GM18520 (cell line): ENCODE measurements around the gene EML6.
"Not testable (repeated sequence)": the region's sequence is repeated elsewhere in the genome, so short reads cannot be mapped to it uniquely, and the experiment has no call there.

ENCODE experiments used
- ATAC-seq: cut with Tn5 transposase; IDR thresholded peaks from one replicate; pipeline ENCODE4 v1.9.1; 2021; ENCODE audit not compliant: unreplicated experiment

EML6 gene

GRCh38 chr2:54723131-54723995 lies at the start of gene EML6:
EML6 (plus strand) TSS chr2:54723662; CDS start chr2:54725062, 1,400 bp downstream.
- ATAC-seq, result peak; percentile 98

- ATAC-seq, result no peak
Measured at GRCh38 chr2:54675281-54675680, 48.2 kb upstream of the EML6 start.

GRCh38 chr2:54675738-54676137 lies 47.7 kb upstream of the EML6 start:
- ATAC-seq, result no peak

GRCh38 chr2:54676656-54677055 lies 46.8 kb upstream of the EML6 start:
- no peak for ATAC-seq

GRCh38 chr2:54677476-54678265 lies 45.8 kb upstream of the EML6 start:
- ATAC-seq, result no peak

- ATAC-seq, result no peak
Measured at GRCh38 chr2:54678719-54679118, 44.7 kb upstream of the EML6 start.

- peak; percentile 70 for ATAC-seq
Measured at GRCh38 chr2:54680397-54681041, 42.9 kb upstream of the EML6 start.

GRCh38 chr2:54681416-54681815 lies 42.0 kb upstream of the EML6 start:
- no peak for ATAC-seq

GRCh38 chr2:54683596-54683995 lies 39.9 kb upstream of the EML6 start:
- ATAC-seq, result no peak

- ATAC-seq, result no peak
Measured at GRCh38 chr2:54685263-54685775, 38.1 kb upstream of the EML6 start.

- ATAC-seq, result no peak
Measured at GRCh38 chr2:54687595-54688152, 35.8 kb upstream of the EML6 start.

GRCh38 chr2:54691445-54692135 lies 31.9 kb upstream of the EML6 start:
- ATAC-seq, result no peak

GRCh38 chr2:54692556-54692955 lies 30.9 kb upstream of the EML6 start:
- ATAC-seq, result no peak

GRCh38 chr2:54695378-54695777 lies 28.1 kb upstream of the EML6 start:
- no peak for ATAC-seq

GRCh38 chr2:54697934-54698333 lies 25.5 kb upstream of the EML6 start:
- no peak for ATAC-seq

- not testable (repeated sequence) for ATAC-seq
Measured at GRCh38 chr2:54698926-54699325, 24.5 kb upstream of the EML6 start.

- no peak for ATAC-seq
Measured at GRCh38 chr2:54699665-54700064, 23.8 kb upstream of the EML6 start.

- ATAC-seq, result no peak
Measured at GRCh38 chr2:54701029-54701428, 22.4 kb upstream of the EML6 start.

GRCh38 chr2:54704238-54704637 lies 19.2 kb upstream of the EML6 start:
- ATAC-seq, result no peak
